Smooth muscle cell of the brain vasculature (primary cell): ENCODE results near the gene WDR77.

Experiments used
- DNase-seq: peaks from one replicate; pipeline ENCODE4 v3.0.0-alpha.2; 2012; ENCODE audit warnings: low read depth, low spot score

WDR77 gene

DNA sequence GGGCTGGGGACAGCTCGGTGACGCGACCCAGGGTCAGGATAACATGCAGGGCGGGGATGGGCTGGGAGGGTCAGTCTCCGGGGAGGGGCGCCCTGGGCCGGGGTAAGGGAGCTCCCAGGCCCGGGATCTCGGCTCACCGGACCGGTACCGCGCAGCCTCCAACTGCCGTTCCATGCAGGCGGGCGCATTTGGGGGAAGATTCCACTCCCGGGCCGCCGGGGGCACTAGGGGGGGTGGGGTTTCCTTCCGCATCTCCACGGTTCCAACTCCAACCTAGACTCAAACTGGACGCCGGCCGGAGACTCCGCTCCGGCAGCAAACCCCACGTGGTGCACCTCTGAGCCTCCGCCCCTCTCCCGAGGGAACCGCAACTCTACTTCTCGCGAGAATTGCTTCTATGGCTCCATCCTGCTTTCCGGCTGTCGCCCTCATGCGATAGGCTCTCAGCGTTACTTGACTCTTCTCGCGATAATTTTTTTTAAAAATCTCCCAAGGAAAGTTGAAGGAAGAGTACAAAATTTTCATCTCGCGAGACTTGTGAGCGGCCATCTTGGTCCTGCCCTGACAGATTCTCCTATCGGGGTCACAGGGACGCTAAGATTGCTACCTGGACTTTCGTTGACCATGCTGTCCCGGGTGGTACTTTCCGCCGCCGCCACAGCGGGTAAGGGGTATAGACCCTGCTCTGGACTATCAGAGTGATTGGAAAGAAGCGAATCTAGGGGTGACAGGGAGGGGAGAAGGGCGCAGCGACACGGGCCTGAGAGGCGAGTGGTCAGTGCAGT is at the start of gene WDR77, which contains the start of gene ATP5PB:
TSS of gene WDR77 (minus strand) at position 339 of the 785 bp plus-strand sequence. CDS start at position 252, 87 bp downstream.
TSS of gene ATP5PB (plus strand) at position 547 of the 785 bp plus-strand sequence. CDS start at position 625, 78 bp downstream.
- peak; percentile 95 for DNase-seq

DNA sequence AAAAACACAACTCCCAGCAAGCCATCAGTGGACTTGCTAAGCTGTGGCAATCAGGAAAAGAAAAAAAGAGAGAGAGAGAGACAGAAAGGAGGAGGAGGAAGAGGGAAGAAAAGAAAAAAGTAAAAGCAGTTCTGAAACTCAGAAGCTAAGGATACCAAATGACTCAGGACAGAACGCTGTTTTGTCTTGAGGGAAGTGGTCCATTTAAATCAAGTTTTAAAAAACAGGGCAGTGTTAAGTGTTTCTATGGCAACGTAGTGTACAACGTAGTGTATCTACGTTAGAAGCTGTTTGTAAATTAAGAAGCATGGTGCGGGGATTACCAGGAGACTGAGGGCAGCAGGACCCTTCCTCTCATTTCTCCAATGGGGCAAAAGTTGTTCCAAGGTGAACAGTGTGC is 48.5 kb upstream of the WDR77 start:
- DNase-seq = no peak

DNA sequence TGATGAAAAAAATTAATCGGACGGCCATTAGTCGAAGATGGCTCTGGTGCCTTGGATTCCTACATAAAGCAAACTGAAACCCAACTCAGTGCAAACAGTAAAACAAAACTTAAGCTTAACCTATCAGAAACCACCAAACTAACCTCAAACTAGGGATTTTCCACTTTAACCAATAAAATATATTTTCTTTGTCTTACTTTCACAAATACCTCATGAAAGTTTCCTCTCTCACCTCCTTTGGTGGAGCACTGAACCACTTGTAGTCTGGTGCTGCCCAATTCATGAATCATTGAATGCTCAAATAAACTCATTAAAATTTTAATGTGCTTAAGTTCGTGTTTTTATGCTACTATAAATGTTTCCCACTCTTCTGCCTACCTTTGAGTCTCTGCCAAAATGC is 47.3 kb upstream of the WDR77 start:
- no peak for DNase-seq

DNA sequence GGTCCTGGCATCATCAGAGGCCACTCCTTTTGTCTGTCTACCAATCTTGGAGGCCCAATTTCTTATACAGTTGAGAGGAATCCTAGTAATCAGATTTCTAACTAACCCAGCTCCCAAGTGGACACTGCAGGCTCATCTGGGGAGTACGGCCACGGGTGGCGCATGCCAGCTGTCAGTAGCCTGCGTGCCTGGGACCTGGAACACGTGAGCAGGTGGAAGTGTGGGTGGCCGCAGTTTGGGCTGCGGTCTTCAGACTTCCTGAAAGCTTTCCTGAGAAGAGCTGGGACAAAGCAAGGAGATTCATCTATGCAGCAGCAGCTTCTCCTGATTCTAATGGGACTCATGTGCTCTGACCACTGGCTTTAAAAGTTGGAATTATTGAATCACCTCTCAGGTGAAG is 42.0 kb upstream of the WDR77 start:
- DNase-seq = no peak

DNA sequence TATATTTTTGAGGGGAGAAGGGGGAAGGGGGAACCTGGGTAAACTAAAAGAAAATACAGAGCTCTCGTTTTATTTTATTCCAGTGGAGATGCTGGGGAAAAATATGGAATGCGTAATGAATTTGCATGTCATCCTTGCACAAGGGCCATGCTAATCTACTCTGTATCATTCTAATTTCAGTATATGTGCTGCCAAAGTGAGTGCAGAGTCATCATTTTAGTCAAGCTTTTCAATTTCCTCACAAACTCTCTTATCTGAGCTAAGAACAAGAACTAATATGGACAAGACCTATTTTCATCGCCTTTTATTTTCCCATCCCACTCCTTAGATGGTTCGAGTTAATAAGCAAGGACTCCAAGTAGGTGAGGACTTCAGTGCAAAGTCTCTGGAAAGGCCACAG is 41.2 kb upstream of the WDR77 start:
- no peak for DNase-seq

DNA sequence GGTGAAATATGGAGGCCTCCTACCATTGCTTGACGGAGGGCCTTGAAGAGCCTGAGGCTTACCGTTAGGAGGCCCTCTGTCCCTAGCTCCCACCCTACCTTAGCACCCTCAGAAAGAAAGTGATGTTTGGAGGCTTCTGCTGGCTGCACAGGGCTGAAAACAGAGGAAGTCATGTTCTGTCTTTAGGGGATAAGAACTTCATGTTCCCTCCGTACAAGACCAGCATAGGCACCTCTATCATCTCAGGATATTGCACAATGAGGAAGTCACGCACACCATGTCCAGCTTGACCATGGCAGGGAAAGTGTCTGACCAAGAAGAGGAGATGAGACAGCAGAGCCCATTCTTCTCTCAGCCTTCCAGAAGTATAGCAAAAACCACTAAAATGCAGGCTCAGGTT is 40.5 kb upstream of the WDR77 start:
- DNase-seq = no peak

DNA sequence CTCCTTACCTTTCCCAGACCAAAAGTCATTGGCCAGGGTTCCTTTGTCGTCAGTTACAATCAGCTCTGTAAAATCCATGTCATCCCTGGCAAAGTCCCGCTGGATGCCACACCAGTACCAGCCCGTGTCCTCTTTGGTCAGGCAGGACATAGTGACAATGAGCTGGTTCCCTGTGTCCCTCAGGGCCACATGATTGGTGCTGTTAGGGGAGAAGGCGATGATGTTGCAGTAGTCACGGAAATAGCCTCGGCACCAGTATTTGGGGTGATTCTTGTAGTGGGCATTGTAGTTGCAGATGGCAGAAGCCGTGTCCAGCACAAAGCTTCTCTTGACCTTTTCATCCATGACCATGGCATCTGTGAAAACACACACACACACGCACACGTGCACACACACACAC is 39.6 kb upstream of the WDR77 start:
- DNase-seq = no peak

DNA sequence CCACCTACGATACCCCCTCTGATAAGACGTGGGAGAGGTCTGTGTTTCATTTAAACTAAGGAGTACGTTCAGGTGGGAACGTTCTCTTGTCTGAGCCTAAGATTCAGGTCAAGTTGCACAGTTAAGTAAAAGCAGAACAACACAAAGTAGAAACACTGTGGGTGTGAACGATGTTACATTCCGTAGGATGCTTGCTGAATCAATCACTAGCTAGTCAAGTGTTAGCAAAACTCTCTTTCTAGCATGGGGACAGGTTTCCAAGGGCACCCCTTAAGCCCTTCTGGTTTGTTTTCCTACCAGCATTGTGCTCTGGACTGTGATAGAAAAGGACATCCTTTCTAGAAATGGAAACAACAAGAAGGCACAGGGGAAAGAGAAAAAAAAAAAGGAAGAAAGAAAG is 38.1 kb upstream of the WDR77 start:
- no peak for DNase-seq

DNA sequence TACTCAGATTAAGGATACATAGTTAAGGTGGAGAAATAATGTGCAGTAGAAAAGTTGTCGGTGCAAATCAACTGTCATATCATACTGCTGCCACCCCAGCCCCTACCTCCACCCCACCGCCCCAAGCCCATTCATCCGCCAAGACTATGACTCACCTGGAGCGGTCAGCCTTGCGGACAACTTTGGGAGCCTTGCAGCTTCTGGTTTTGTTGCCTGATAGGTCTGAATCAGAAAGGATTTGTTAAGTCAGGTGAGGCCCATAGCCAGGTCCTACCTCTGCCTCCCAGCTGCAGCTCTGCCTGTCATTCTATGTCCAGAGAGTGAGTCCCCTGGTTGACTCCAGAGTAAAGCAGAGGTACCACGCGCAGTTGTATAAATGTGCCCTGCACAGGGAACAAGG is 37.4 kb upstream of the WDR77 start:
- no peak for DNase-seq

DNA sequence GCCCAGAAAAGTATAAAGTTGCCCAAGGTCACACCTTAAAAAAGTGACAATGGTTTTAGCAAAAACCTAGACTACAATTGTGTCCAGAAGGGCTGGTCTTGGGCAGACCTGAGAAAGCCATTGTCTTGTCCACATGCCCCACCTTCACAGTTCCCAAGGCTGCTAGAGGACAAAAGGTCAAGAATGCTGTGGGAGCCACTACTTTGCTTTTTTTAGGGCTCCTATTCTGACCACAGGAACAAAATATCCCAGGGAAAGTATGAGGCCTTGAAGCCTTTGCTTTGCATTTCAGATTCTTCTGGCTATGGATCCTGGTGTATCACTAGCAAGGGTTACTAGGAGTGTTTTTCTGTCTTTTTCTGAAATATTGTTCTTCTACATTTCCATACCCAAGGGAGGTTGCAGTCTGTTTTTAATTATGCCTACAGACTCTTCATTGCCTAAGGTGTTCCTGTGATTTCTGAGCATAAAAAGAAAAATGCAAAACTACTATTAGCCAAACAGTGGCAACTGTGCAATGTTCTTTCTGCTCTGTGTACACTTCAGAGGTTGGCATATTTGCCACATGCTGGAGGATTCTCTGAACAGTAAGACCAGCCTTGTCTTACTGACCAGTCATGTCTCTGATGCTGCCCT is 35.5 kb upstream of the WDR77 start:
- no peak for DNase-seq

DNA sequence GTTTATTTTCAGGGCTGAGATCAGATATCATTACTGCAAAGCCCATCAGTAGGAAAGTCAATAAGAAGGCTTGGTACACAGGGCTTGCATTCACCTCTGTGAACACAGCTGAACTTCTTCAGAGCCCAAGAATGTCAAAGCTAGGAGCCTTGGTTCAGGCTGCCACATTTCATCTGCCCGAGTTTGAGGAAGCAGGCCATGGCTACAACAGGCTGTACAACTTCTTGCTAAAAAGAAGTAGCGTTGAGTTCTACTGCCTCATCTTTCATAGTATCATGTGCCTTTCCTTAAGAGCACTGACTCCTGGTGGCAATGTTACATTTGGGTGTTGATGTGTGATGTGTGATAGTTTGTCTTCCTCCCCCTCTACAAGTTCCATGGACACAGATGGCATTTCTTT is 34.8 kb upstream of the WDR77 start:
- DNase-seq = no peak

DNA sequence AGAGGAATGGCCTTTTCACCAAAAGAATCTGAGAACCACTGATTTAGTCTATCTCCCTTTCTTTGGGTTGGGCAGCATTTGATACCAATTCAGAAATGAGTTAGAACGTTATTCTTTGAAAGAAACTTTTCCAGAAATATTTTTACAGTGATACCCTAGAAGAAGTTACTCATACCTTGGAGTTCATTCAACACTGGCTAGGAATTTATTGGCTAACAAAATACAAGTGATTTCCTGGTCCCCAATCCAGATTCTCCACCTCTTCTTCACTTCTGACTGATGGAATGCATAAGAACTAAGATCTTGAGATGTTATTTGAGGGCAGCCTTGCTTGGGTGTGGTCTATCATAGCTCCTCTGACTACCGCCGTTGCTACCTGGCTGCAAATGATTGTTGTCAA is 34.1 kb upstream of the WDR77 start:
- no peak for DNase-seq

DNA sequence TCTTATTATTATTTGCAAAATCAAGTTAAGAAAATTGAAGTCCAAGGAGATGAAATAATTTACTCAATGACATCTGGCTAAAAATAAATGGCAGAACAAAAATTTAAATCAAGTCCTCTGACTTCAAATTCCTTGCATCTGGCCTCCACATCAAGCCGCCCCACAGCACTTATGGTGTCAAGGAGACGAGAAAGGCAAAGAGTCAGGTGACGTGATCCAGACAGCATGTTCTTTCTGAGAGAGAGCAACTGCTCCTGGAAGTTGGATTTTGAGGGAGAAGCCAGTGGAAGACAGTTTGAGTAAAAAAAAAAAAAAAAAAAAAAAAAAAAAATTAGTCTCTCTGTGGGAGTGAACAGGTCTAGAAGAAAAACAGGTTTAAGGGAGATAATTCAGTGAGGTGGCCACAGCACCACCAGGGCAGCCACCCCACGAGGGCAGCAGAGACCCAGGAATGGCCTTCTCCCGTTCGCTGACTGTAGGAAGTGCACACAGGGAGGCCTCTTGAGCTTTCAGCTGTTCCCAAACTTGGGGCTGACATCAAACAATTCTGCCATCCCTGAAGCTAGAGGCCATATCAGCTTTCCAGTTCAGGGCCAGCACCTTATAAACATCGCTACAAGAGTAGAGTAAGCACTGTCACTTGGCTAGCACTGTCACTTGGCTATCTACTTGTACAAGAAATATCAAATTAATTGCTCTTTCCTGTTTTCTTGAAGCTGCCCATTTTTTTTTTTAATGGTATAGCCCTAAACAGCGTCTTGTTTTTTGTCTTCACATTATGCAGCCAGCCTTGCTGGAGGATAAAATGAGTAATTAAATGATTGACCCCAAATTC is 32.5 kb upstream of the WDR77 start:
- peak; percentile 18 for DNase-seq

DNA sequence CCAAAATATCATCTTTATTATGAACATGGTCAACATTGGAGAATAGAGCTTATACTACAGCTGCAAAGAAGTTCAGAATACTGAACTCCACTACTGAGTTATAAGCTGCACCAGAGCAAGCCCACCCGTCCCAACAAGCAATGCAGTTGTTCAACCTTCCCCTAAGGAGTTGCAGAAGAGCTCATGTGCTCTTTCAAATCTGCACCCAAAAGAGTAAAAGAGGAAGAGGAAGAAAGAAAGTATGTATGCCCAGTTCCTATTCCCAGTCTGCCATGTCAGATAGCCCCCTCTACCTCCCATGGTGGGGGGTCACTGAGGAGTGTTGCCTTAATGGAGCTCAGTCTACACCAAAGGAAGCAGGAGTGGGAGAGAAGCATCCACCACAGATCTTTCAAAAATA is 31.6 kb upstream of the WDR77 start:
- DNase-seq = no peak

DNA sequence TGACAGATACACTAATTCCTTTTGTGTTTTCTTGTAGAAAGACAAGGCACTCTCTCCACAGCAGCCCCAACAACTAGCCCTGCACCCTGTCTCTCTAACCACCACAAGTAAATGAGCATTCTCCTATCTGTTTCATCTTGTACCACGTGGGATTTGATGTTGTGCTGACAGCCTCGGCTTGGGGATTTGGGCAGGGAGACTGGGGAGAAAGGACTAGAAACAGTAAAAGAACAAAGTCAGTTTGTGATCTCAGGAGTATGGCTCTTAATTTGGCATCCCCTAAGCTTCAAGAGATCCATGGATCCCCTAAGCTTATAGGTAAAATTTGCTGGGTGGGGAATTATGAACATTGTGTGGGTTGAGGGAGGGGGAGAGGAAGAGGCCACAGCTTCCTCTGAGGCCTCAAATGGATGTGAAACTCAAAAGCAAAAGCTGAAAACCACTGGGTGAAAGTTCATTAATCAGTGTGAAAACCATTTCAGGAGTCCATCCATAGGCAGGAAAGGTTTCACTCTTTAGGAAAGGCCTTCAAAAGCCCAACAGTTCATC is 27.8 kb upstream of the WDR77 start:
- no peak for DNase-seq

DNA sequence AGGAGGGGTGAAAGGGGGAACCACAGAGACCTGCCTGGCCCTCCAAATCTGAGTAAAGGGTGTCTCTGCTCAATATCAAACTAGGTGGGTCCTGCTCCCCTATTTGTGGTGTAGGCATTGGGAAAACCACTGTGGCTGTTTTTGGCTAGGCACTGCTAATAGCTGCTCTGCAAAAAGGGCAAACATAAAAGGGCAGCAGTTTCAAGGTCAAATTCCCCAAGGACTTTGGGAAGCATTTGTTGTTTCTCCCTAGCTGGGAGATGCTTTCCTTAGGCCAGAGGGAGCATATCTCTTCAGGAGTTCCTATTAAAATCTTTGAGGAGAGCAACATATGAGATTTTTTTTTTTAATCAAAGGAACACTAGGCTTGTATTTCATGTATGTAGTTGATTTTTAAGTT is 27.2 kb upstream of the WDR77 start:
- DNase-seq = no peak

DNA sequence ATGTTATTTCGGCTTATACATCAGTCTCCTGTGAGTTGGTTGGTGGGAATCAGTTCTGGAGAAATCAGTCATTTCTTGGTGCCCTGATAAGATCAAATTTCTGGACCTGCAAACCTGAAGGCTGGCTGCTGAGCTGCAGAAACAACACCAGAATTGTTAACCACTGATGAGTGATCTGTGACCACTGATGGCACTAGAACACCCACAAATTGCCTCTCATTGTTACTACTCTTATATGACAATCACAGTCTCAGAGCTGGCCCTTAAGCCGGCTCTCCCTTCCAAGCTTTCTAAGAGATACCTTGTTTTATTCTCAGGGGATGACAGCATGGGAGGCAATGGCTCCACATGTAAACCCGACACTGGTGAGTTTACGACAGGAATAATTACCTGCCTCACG is 26.6 kb upstream of the WDR77 start:
- no peak for DNase-seq

DNA sequence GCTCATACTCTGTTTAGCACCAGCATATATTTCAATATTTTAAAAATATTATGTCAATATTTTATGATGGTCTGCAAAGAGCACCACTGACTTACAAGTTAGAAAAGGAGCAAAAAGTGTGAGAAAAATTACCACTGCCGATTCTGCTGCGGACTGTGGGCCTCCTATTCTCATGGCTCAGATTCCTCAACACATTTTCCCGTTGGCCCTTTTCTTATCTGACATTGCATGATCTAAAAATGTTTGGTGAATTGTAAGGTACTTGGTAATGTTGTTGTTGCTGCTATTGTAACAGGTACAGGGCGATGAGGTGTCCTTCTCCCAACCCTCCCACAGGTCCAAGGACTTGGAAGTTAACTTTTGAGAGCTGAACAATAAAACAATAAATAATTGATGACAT is 25.5 kb upstream of the WDR77 start:
- DNase-seq = no peak

DNA sequence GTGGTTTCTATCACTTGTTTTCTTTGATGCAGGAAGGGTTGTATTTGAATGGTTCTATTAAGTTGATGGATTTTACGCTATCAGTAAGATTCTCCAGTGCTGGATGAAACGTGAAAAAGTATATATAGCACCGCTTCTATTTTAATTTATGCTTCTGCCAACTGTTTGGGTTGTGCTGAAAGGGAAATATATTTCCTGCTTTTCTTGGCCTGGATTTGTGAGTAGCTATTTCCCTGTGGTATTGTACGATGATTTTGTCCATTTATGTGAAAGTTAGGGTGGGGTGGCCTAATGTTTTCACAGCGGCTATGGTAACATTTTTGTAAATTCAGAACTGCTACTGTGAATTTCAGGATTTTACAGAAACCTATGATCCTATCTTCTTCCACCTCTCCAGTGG is 25.1 kb upstream of the WDR77 start:
- no peak for DNase-seq

DNA sequence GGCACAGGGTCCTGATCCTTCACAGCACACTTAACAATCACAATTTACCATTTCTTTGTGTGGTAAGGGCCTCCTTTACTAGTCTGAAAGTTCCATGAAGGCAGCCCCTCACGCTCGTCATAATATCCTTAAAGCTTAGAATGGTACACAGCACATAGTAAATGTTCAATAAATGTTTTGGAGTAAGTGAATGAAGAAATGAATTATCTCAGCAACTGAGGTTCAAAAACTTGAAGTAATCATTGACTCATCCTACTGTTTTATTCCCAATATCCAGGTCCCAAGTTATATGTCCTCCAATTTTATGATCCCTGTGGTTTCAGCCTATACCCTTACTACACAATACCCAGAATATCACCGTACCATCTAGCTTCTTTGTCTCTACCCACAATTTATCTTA is 22.5 kb upstream of the WDR77 start:
- DNase-seq = no peak

DNA sequence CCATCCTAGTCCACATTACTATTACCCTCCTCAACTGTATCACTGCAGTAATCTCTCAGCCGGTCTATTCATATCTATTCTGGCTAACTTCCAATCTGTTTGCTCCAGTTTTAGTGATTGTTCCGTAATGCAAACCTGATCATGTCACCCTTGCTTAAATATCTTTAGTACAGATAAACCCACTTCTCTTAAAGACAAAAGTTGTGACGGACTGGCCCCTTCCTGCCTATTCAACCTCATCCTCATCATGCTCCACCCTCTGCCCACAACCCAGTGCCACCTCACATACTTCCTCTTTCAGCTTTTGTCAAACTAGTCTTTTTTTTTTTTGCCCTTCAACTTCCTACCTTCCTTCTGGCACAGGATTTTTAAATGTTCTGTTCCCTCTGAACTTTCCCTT is 22.0 kb upstream of the WDR77 start:
- no peak for DNase-seq

DNA sequence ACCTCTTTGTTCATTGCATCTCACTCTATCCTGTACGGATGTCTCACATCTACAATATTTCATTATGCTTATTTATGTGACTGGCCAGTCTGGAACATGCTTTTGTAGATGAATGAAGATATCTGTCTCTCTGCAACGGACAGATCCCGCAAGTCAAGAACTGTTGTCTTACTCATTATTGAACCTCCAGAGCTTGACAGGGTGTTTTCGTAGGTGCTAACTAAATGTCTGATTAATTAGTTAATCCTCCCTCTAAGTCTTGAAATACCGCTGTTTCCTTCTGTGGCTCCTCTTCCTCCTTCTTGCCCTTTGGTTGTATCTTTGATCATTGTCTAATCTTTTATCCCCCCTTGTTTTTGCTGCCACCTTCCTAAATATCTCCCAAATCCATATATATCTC is 21.5 kb upstream of the WDR77 start:
- DNase-seq = no peak
